Activated naive CD4-positive, alpha-beta T cell treated with anti-CD3 and anti-CD28 coated beads, Interleukin-2, amount 10 ng/mL, durations not matched to agents 7 days and 5 days (primary cell): ENCODE data around the gene PRAC1.
A peak's percentile ranks its signal among the peaks of the same experiment; 100 is the strongest.
"Not testable (repeated sequence)": the region's sequence is repeated elsewhere in the genome, so short reads cannot be mapped to it uniquely, and the experiment has no call there.

Source experiments
- CTCF ChIA-PET: fragments of 350-600 bp; sonication (Branson Sonifier 250); formaldehyde crosslinking; loops from one replicate; lab custom pipeline; 2021; ENCODE audit warnings: antibody characterized with exemption; lab: Charles Lee
- DNase-seq: peaks from one replicate; pipeline ENCODE4 v3.0.0-alpha.2; 2020
- H3K27ac Mint-ChIP-seq: one replicate; pipeline ENCODE4 v1.8.0; 2021; ENCODE audit warnings: mild to moderate bottlenecking, moderate library complexity, mixed read lengths
- H3K27me3 Mint-ChIP-seq: one replicate; pipeline ENCODE4 v1.8.0; 2021; ENCODE audit warnings: mild to moderate bottlenecking, mixed read lengths
- H3K36me3 Mint-ChIP-seq: one replicate; pipeline ENCODE4 v1.8.0; 2021; ENCODE audit warnings: mixed read lengths
- H3K4me1 Mint-ChIP-seq: one replicate; pipeline ENCODE4 v1.8.0; 2021; ENCODE audit warnings: mixed read lengths
- H3K4me3 Mint-ChIP-seq: one replicate; pipeline ENCODE4 v1.8.0; 2021; ENCODE audit warnings: mild to moderate bottlenecking, moderate library complexity, mixed read lengths
- H3K9me3 Mint-ChIP-seq: one replicate; pipeline ENCODE4 v1.8.0; 2021; ENCODE audit warnings: mixed read lengths

PRAC1 gene

DNA sequence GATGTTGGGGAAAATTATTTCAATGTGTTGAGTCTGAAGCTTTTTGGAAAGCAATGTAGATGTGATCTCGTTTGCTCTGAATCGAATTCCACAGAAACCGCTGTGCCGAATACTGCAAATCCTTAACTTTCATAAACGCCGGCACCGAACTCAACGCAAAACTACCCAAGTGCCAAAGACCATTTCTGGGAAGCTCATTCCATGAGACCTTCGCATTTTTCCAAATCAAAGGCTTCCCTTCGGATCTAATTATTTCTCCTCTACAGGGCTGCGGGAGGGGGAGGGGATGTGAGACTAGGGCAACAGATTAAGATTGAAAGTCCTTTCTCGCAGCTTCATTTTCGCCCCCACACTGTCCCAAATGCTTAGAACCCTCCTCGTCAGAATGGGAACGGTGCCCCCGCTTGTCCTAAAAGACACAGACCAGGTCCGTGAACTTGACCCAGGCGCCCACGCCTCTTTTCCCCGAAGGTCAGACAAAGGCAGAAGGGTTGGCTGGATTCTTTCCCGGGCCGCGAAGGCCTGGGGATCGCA lies 4.0 kb downstream of the PRAC1 start:
- Mint-ChIP-seq H3K4me3 (peak overlapping the region; percentile 23), H3K27me3 (peaks cover 94% of the 10 kb centered on the region)

GRCh38 chr17:48717367-48718226 lies 4.7 kb downstream of the PRAC1 start:
- Mint-ChIP-seq H3K4me1 (peaks cover 23% of the 10 kb centered on the region), H3K4me3 (no peak overlapping the region), H3K9me3 (no peaks in the 10 kb centered on the region), H3K36me3 (peaks cover 7% of the 10 kb centered on the region), H3K27me3 (peaks cover 94% of the 10 kb centered on the region), H3K27ac (peak overlapping the region; percentile 55)
- no peak for DNase-seq
- CTCF ChIA-PET, result interaction anchor here (0.6 to 2.0 kb wide), 5 partner anchors 15 to 212 kb away, joined by 4 to 6 read pairs (median 5); no protein-coding TSS in a partner anchor

More for the DNA sequence above, 4.0 kb downstream of the PRAC1 start:
- no peaks in the 10 kb centered on the region for H3K9me3 Mint-ChIP-seq
- CTCF ChIA-PET, result interaction anchor here (2.0 kb wide), 1 partner anchor 14 kb away, joined by 4 read pairs; no protein-coding TSS in a partner anchor
- peaks cover 30% of the 10 kb centered on the region for H3K4me1 Mint-ChIP-seq
- peak overlapping the region; percentile 52 for H3K27ac Mint-ChIP-seq
- DNase-seq, result no peak
- H3K36me3 Mint-ChIP-seq, result peaks cover 7% of the 10 kb centered on the region

- peaks cover 21% of the 10 kb centered on the region for H3K4me1 Mint-ChIP-seq
- CTCF ChIA-PET, result interaction anchor here (0.7 to 2.0 kb wide), 5 partner anchors 8 to 163 kb away, joined by 3 to 6 read pairs (median 5); no protein-coding TSS in a partner anchor
- H3K9me3 Mint-ChIP-seq, result not testable (repeated sequence)
Measured at GRCh38 chr17:48716549-48716948, 5.8 kb downstream of the PRAC1 start.

DNA sequence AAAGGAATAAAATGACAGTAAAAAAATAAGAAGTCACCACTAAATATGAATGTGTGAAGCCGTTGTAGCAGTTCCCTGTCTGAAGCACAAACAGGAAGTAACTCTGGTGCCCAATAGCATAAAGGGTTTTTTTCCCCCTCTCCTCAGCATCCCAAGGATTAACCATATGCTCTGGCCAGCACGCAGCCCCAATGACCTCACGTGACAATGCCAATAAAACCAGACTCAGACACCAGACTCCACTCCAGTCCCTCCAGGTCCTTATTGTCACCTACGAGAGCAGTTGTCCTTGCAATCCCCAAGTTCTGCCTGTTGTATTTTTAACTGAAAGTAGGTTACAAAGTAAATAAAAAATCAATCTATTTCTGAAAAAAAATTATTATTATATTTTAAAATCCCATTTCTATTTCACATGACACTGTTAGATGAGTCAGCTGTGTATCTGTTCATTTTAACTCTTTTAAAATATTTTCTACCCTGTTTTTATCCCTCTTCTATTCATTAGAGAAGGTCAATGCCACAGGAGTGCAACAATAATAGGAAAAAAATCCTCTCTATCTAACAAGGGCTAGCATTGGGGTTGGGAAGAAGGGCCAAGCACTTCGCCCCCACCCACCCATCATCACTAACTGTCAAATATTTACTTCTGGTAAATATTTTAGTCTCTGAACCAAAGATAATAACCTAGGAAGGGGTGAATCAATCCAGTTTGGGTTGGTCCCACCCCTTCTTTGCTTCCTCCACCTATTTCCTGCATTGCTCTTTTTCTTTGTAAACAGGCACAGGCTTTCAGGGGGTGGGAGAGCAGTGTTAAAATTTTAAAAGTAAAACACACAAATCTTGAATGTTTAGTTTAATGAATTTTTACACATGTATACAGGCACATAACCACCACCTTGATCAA lies 6.6 kb downstream of the PRAC1 start:
- no peak overlapping the region for H3K27ac Mint-ChIP-seq
- H3K4me3 Mint-ChIP-seq, result no peak overlapping the region
- CTCF ChIA-PET, result interaction anchor here (1.2 to 1.6 kb wide), 2 partner anchors 37 to 163 kb away, joined by 6 read pairs; no protein-coding TSS in a partner anchor
- peaks cover 90% of the 10 kb centered on the region for H3K27me3 Mint-ChIP-seq
- H3K36me3 Mint-ChIP-seq, result peaks cover 7% of the 10 kb centered on the region
- no peak for DNase-seq
- peaks cover 21% of the 10 kb centered on the region for H3K4me1 Mint-ChIP-seq
- no peaks in the 10 kb centered on the region for H3K9me3 Mint-ChIP-seq

More at GRCh38 chr17:48716549-48716948, 5.8 kb downstream of the PRAC1 start:
- H3K4me3 Mint-ChIP-seq, DNase-seq, H3K36me3 Mint-ChIP-seq, H3K27ac Mint-ChIP-seq: not testable (repeated sequence)
- H3K27me3 Mint-ChIP-seq, result peaks cover 92% of the 10 kb centered on the region

- H3K27ac Mint-ChIP-seq, result no peak overlapping the region
- no peaks in the 10 kb centered on the region for H3K36me3 Mint-ChIP-seq
- no peaks in the 10 kb centered on the region for H3K9me3 Mint-ChIP-seq
- CTCF ChIA-PET, result interaction anchor here (1.1 kb wide), 2 partner anchors 13 to 32 kb away, joined by 3 to 6 read pairs; no protein-coding TSS in a partner anchor
- H3K4me1 Mint-ChIP-seq, result peaks cover 6% of the 10 kb centered on the region
- H3K4me3 Mint-ChIP-seq, result no peak overlapping the region
- no peak for DNase-seq
- peaks cover 92% of the 10 kb centered on the region for H3K27me3 Mint-ChIP-seq
Measured at GRCh38 chr17:48711128-48711527, 11.2 kb downstream of the PRAC1 start.

- H3K27ac Mint-ChIP-seq, result no peak overlapping the region
- no peak overlapping the region for H3K4me3 Mint-ChIP-seq
- no peaks in the 10 kb centered on the region for H3K4me1 Mint-ChIP-seq
- CTCF ChIA-PET, result interaction anchor here (0.6 to 1.1 kb wide), 3 partner anchors 9 to 26 kb away, joined by 3 to 4 read pairs (median 3); no protein-coding TSS in a partner anchor
- peaks cover 86% of the 10 kb centered on the region for H3K27me3 Mint-ChIP-seq
- no peak for DNase-seq
- no peaks in the 10 kb centered on the region for H3K36me3 Mint-ChIP-seq
- H3K9me3 Mint-ChIP-seq, result no peaks in the 10 kb centered on the region
Measured at GRCh38 chr17:48704361-48705248, 17.7 kb downstream of the PRAC1 start.

- H3K4me3 Mint-ChIP-seq, result no peak overlapping the region
- no peaks in the 10 kb centered on the region for H3K4me1 Mint-ChIP-seq
- H3K27ac Mint-ChIP-seq, result no peak overlapping the region
- no peak for DNase-seq
- H3K27me3 Mint-ChIP-seq, result peaks cover 76% of the 10 kb centered on the region
- no peaks in the 10 kb centered on the region for H3K36me3 Mint-ChIP-seq
- CTCF ChIA-PET, result no interaction called here
- no peaks in the 10 kb centered on the region for H3K9me3 Mint-ChIP-seq
Measured at GRCh38 chr17:48701864-48702532, 20.3 kb downstream of the PRAC1 start.

DNA sequence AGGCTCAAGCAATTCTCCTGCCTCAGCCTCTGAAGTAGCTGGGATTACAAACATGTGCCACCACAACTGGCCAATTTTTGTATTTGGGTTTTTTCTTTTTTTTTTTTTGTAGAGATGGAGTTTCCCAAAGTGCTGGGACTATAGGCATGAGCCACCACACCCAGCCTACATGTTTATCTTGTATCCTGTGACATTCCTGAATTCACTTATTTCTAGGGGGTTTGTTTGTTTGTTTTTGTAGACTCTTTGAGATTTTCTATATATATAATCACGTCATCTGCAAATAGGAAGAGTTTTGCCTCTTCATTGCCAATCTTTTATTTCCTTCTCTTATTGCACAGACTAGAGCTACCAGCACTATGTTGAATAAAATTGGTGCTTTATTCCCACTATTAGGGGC lies 29.1 kb downstream of the PRAC1 start:
- Mint-ChIP-seq H3K4me3 (no peak overlapping the region), H3K36me3 (no peaks in the 10 kb centered on the region), H3K27me3 (peaks cover 56% of the 10 kb centered on the region), H3K9me3 (peaks cover 1% of the 10 kb centered on the region), H3K27ac (no peak overlapping the region), H3K4me1 (no peaks in the 10 kb centered on the region)
- CTCF ChIA-PET, result interaction anchor here (1.2 kb wide), 1 partner anchor 14 kb away, joined by 4 read pairs; no protein-coding TSS in a partner anchor
- DNase-seq, result no peak

DNA sequence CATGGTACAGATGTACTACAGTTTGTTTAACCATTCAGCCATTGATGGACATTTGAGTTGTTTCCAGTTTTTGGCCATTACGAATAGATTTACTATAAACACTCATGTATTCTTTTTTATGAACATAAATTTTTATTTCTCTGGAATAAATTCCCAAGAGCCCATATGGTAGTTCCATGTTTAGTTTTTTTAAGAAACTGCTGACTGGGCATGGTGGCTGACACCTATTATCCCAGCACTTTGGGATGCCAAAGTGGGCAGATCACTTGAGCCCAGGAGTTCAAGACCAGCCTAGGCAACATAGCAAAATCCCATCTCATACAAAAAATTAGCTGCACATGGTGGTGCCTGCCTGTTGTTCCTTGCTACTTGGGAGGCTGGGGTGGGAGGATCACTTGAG lies 30.3 kb downstream of the PRAC1 start:
- peaks cover 1% of the 10 kb centered on the region for H3K9me3 Mint-ChIP-seq
- no peak for DNase-seq
- no peak overlapping the region for H3K27ac Mint-ChIP-seq
- no peaks in the 10 kb centered on the region for H3K4me1 Mint-ChIP-seq
- H3K27me3 Mint-ChIP-seq, result peaks cover 58% of the 10 kb centered on the region
- H3K36me3 Mint-ChIP-seq, result no peaks in the 10 kb centered on the region
- no peak overlapping the region for H3K4me3 Mint-ChIP-seq
- CTCF ChIA-PET, result no interaction called here

GRCh38 chr17:48690655-48691054 lies 31.7 kb downstream of the PRAC1 start:
- peaks cover 49% of the 10 kb centered on the region for H3K27me3 Mint-ChIP-seq
- H3K4me3 Mint-ChIP-seq, result no peak overlapping the region
- H3K27ac Mint-ChIP-seq, result no peak overlapping the region
- CTCF ChIA-PET, result no interaction called here
- no peak for DNase-seq
- peaks cover 1% of the 10 kb centered on the region for H3K9me3 Mint-ChIP-seq
- H3K36me3 Mint-ChIP-seq, result no peaks in the 10 kb centered on the region
- no peaks in the 10 kb centered on the region for H3K4me1 Mint-ChIP-seq

DNA sequence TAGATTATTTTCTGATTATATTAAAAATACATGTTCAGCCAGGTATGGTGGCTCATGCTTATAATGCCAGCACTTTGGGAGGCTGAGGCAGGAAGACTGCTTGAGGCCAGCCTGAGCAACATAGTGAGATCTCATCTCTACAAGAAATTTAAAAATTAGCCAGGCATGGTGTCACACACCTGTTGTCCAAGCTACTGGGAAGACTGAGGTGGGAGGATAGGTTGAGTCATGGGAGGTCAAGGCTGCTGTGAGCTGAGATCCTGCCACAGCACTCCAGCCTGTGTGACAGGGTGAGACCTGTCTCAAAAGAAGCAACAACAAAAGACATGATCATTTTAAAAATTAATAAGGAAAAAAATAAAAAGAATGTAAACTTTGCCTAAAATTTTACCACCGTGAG lies 40.7 kb downstream of the PRAC1 start:
- Mint-ChIP-seq H3K4me1 (no peaks in the 10 kb centered on the region), H3K36me3 (no peaks in the 10 kb centered on the region), H3K27me3 (peaks cover 70% of the 10 kb centered on the region), H3K27ac (no peak overlapping the region), H3K9me3 (no peaks in the 10 kb centered on the region), H3K4me3 (no peak overlapping the region)
- CTCF ChIA-PET, result interaction anchor here (1.3 to 2.1 kb wide), 3 partner anchors 10 to 354 kb away, joined by 3 to 8 read pairs (median 4); no protein-coding TSS in a partner anchor
- DNase-seq, result no peak

DNA sequence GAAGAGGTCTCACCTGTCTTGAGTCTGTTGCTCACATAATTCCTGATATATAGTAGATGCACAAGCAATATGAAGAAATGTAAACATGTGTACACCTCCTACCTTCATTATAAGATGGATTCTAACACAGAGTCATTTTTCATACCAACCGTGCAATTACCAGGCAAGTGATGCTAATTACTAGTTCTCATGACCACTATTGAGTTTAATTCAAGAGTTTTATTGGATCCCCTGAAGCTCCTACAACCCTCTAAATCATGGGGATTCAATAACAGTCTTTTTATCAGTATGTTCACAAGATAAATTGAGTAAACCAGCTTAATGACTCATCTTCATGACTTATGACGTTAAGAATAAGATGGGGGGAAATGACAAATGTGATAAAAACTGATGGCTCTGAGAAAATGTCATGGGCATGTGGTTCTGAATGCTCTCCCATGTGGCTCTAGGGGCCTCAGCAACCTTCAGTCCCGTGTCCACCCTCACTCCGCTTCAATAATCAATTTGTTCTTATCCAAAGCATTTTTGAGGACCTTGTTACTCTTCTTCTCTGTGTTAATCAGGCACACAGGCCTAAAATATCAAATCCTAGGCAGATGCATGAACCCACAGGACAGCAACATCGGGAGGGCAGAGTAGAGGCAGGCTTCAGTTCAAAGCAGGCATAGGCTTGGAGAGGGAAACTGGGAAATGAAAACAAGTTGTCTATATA lies 42.8 kb downstream of the PRAC1 start:
- DNase-seq, result no peak
- Mint-ChIP-seq H3K27ac (no peak overlapping the region), H3K4me1 (no peaks in the 10 kb centered on the region), H3K9me3 (no peaks in the 10 kb centered on the region), H3K4me3 (no peak overlapping the region), H3K36me3 (no peaks in the 10 kb centered on the region), H3K27me3 (peaks cover 84% of the 10 kb centered on the region)
- CTCF ChIA-PET, result interaction anchor here (0.7 to 3.7 kb wide), 31 partner anchors 8 to 548 kb away, joined by 3 to 51 read pairs (median 6); partner anchors contain the start of genes PRAC1 and PRAC2
